ENCODE results near the gene LACTB.

Gene LACTB

GRCh38 chr15:63188247-63188925, 66.7 kb downstream of the LACTB start:
- H3K36me3 ChIP-seq (ENCODE audit: control insufficient read depth, insufficient read depth, low read length) = no peaks in the 10 kb centered on the region
- peaks cover 4% of the 10 kb centered on the region for H3K4me1 ChIP-seq (ENCODE audit: control insufficient read depth, insufficient read depth, low read length)

GRCh38 chr15:63188926-63189871, 67.5 kb downstream of the LACTB start, which contains the start of gene RAB8B:
RAB8B (plus strand) TSS chr15:63189606; CDS start chr15:63189625, 19 bp downstream.
- Histone ChIP-seq H3K4me3 (ENCODE audit: low read depth, low read length) (peak within 1 kb of the TSS; percentile 92), H3K4me1 (ENCODE audit: control insufficient read depth, insufficient read depth, low read length) (peaks cover 4% of the 10 kb centered on the region), H3K9me3 (ENCODE audit: control insufficient read depth, insufficient read depth, low read length) (no peaks in the 10 kb centered on the region), H3K36me3 (ENCODE audit: control insufficient read depth, insufficient read depth, low read length) (no peaks in the 10 kb centered on the region), H3K27me3 (ENCODE audit: control insufficient read depth, insufficient read depth, low read length) (no peaks in the 10 kb centered on the region), H3K9ac (ENCODE audit: low read depth, low read length) (peak within 1 kb of the TSS; percentile 71)

More at GRCh38 chr15:63188247-63188925, 66.7 kb downstream of the LACTB start:
- H3K4me3 ChIP-seq (ENCODE audit: low read depth, low read length) = peak overlapping the region; percentile 92
- peak overlapping the region; percentile 71 for H3K9ac ChIP-seq (ENCODE audit: low read depth, low read length)
- no peaks in the 10 kb centered on the region for H3K9me3 ChIP-seq (ENCODE audit: control insufficient read depth, insufficient read depth, low read length)
- H3K27me3 ChIP-seq (ENCODE audit: control insufficient read depth, insufficient read depth, low read length) = no peaks in the 10 kb centered on the region

- Histone ChIP-seq H3K4me3 (ENCODE audit: low read depth, low read length) (peak overlapping the region; percentile 65), H3K36me3 (ENCODE audit: control insufficient read depth, insufficient read depth, low read length) (no peaks in the 10 kb centered on the region), H3K27me3 (ENCODE audit: control insufficient read depth, insufficient read depth, low read length) (no peaks in the 10 kb centered on the region), H3K9ac (ENCODE audit: low read depth, low read length) (peak overlapping the region; percentile 38), H3K9me3 (ENCODE audit: control insufficient read depth, insufficient read depth, low read length) (no peaks in the 10 kb centered on the region), H3K4me1 (ENCODE audit: control insufficient read depth, insufficient read depth, low read length) (peaks cover 4% of the 10 kb centered on the region)
Measured at GRCh38 chr15:63189941-63190768, 68.5 kb downstream of the LACTB start.

- no peaks in the 10 kb centered on the region for H3K27me3 ChIP-seq (ENCODE audit: control insufficient read depth, insufficient read depth, low read length)
- no peak overlapping the region for H3K9ac ChIP-seq (ENCODE audit: low read depth, low read length)
- no peak overlapping the region for H3K4me3 ChIP-seq (ENCODE audit: low read depth, low read length)
- H3K9me3 ChIP-seq (ENCODE audit: control insufficient read depth, insufficient read depth, low read length) = no peaks in the 10 kb centered on the region
- H3K4me1 ChIP-seq (ENCODE audit: control insufficient read depth, insufficient read depth, low read length) = peaks cover 4% of the 10 kb centered on the region
- H3K36me3 ChIP-seq (ENCODE audit: control insufficient read depth, insufficient read depth, low read length) = no peaks in the 10 kb centered on the region
Measured at GRCh38 chr15:63190769-63191649, 69.3 kb downstream of the LACTB start.
